NCI-H1105 treated with DMSO at 0.1 percent for 48 hours (cell line): ENCODE measurements around the gene IL23R.

Source experiments
- DNase-seq: peaks from one replicate; lab custom pipeline; 2025; lab: John Stamatoyannopoulos, UW

IL23R gene

GRCh38 chr1:67149179-67149770 is 17.0 kb upstream of the IL23R start:
- peak; percentile 58 for DNase-seq

GRCh38 chr1:67150931-67151330 is 15.3 kb upstream of the IL23R start:
- no peak for DNase-seq

- DNase-seq, result no peak
Observed at GRCh38 chr1:67158401-67158800, 7.9 kb upstream of the IL23R start.

- DNase-seq, result no peak
Observed at GRCh38 chr1:67159233-67159632, 7.0 kb upstream of the IL23R start.

- DNase-seq, result no peak
Observed at GRCh38 chr1:67162954-67163353, 3.3 kb upstream of the IL23R start.

- no peak for DNase-seq
Observed at GRCh38 chr1:67165468-67166041, 699 bp upstream of the IL23R start.

- DNase-seq, result no peak
Observed at GRCh38 chr1:67169496-67169895, 3.2 kb downstream of the IL23R start.

- no peak for DNase-seq
Observed at GRCh38 chr1:67169932-67170331, 3.7 kb downstream of the IL23R start.

GRCh38 chr1:67170751-67171573 is 4.7 kb downstream of the IL23R start:
- DNase-seq, result no peak

- no peak for DNase-seq
Observed at GRCh38 chr1:67171574-67171955, 5.3 kb downstream of the IL23R start.

- DNase-seq, result no peak
Observed at GRCh38 chr1:67171978-67172377, 5.7 kb downstream of the IL23R start.

- no peak for DNase-seq
Observed at GRCh38 chr1:67173988-67174387, 7.7 kb downstream of the IL23R start.

- DNase-seq, result no peak
Observed at GRCh38 chr1:67174716-67175284, 8.5 kb downstream of the IL23R start.

GRCh38 chr1:67175530-67176087 is 9.4 kb downstream of the IL23R start:
- DNase-seq, result no peak

- no peak for DNase-seq
Observed at GRCh38 chr1:67184838-67185421, 18.7 kb downstream of the IL23R start.

- DNase-seq, result no peak
Observed at GRCh38 chr1:67188137-67188536, 21.9 kb downstream of the IL23R start.

- no peak for DNase-seq
Observed at GRCh38 chr1:67189953-67190352, 23.7 kb downstream of the IL23R start.

GRCh38 chr1:67190410-67190809 is 24.2 kb downstream of the IL23R start:
- DNase-seq, result no peak

GRCh38 chr1:67190942-67191341 is 24.7 kb downstream of the IL23R start:
- DNase-seq, result no peak

GRCh38 chr1:67191668-67192520 is 25.6 kb downstream of the IL23R start:
- no peak for DNase-seq

- no peak for DNase-seq
Observed at GRCh38 chr1:67192902-67193301, 26.6 kb downstream of the IL23R start.
